ENCODE measurements around the gene ASMTL.

- TF ChIP-seq, protein P1, sequence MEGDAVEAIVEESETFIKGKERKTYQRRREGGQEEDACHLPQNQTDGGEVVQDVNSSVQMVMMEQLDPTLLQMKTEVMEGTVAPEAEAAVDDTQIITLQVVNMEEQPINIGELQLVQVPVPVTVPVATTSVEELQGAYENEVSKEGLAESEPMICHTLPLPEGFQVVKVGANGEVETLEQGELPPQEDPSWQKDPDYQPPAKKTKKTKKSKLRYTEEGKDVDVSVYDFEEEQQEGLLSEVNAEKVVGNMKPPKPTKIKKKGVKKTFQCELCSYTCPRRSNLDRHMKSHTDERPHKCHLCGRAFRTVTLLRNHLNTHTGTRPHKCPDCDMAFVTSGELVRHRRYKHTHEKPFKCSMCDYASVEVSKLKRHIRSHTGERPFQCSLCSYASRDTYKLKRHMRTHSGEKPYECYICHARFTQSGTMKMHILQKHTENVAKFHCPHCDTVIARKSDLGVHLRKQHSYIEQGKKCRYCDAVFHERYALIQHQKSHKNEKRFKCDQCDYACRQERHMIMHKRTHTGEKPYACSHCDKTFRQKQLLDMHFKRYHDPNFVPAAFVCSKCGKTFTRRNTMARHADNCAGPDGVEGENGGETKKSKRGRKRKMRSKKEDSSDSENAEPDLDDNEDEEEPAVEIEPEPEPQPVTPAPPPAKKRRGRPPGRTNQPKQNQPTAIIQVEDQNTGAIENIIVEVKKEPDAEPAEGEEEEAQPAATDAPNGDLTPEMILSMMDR (IDR thresholded peaks at IDR 0.05; ENCODE audit: insufficient read depth, low read length), result no peak
- TF ChIP-seq SPI1 (IDR thresholded peaks at IDR 0.05; ENCODE audit: borderline replicate concordance, low read depth), result no peak
These were observed 35.5 kb downstream of the ASMTL start for GRCh38 chrX:1416965-1417760.

Measured in HL-60 (cell line).